Activated CD4-positive, alpha-beta memory T cell treated with anti-CD3 and anti-CD28 coated beads for 36 hours (primary cell): ENCODE results near the gene NOTCH1. TPM values are rescaled to one million over a fixed set of nuclear protein-coding genes. Genes with fewer than 3 reads are reported as not detected.

Source experiments
- CTCF ChIA-PET: fragments of 350-600 bp; sonication (Branson Sonifier 250); formaldehyde crosslinking; loops from one replicate; lab custom pipeline; 2021; ENCODE audit warnings: antibody characterized with exemption, inconsistent platforms; lab: Charles Lee
- POLR2A ChIA-PET: fragments of 350-600 bp; sonication (Branson Sonifier 250); formaldehyde crosslinking; loops from one replicate; lab custom pipeline; 2021; ENCODE audit warnings: antibody characterized with exemption; lab: Charles Lee
- DNase-seq: peaks from one replicate; pipeline ENCODE4 v3.0.0-alpha.2; 2020
- H3K27ac Mint-ChIP-seq: one replicate; pipeline ENCODE4 v1.8.0; 2021; ENCODE audit warnings: mixed read lengths
- H3K27me3 Mint-ChIP-seq: one replicate; pipeline ENCODE4 v1.8.0; 2021; ENCODE audit warnings: mixed read lengths
- H3K36me3 Mint-ChIP-seq: one replicate; pipeline ENCODE4 v1.8.0; 2021; ENCODE audit warnings: mixed read lengths
- H3K4me1 Mint-ChIP-seq: one replicate; pipeline ENCODE4 v1.8.0; 2021; ENCODE audit warnings: low read depth, mixed read lengths
- H3K4me3 Mint-ChIP-seq: one replicate; pipeline ENCODE4 v1.8.0; 2021; ENCODE audit warnings: mild to moderate bottlenecking, mixed read lengths
- H3K9me3 Mint-ChIP-seq: one replicate; pipeline ENCODE4 v1.8.0; 2021; ENCODE audit warnings: mixed read lengths
- intact Hi-C: fragments of 100-400 bp; cut with micrococcal nuclease; formaldehyde crosslinking; loops from one replicate; pipeline ENCODE4 v1.15.1; 2023
- total RNA-seq, 2 experiments: library from RNA; stranded (reverse); gene quantifications; one replicate each; pipeline ENCODE4 v1.2.3, GENCODE V29; 2021

NOTCH1 gene
- 10 to 100 TPM; 67.0 to 68.3 TPM for total RNA-seq

- ChIA-PET POLR2A (interaction anchor here (0.6 to 1.2 kb wide), 2 partner anchors 13 to 101 kb away, joined by 3 to 10 read pairs; no protein-coding TSS in a partner anchor), CTCF (interaction anchor here (1.0 kb wide), 1 partner anchor 58 kb away, joined by 4 read pairs; no protein-coding TSS in a partner anchor)
- peak; percentile 93 for DNase-seq
- H3K4me3 Mint-ChIP-seq: peak within 1 kb of the TSS; percentile 96
- no peaks in the 10 kb centered on the region for H3K27me3 Mint-ChIP-seq
- H3K9me3 Mint-ChIP-seq: no peaks in the 10 kb centered on the region
- peaks cover 15% of the 10 kb centered on the region for H3K36me3 Mint-ChIP-seq
- intact Hi-C loops: loop anchor here (1.0 to 10.0 kb wide), 6 partner anchors 13 to 526 kb away; partner anchors contain the start of genes QSOX2, SAPCD2, SEC16A and TMEM141
- peak within 1 kb of the TSS; percentile 94 for H3K27ac Mint-ChIP-seq
- peaks cover 45% of the 10 kb centered on the region for H3K4me1 Mint-ChIP-seq
Measured at GRCh38 chr9:136545965-136546696, at the start of gene NOTCH1. NOTCH1 (minus strand) TSS chr9:136546048; CDS start chr9:136545786, 262 bp downstream.

GRCh38 chr9:136594492-136594891 is 48.6 kb upstream of the NOTCH1 start:
- Mint-ChIP-seq H3K27ac (no peak overlapping the region), H3K4me3 (no peak overlapping the region), H3K9me3 (no peaks in the 10 kb centered on the region), H3K36me3 (no peaks in the 10 kb centered on the region), H3K27me3 (peaks cover 3% of the 10 kb centered on the region), H3K4me1 (no peaks in the 10 kb centered on the region)
- intact Hi-C loops: no loop called here
- POLR2A ChIA-PET: no interaction called here
- CTCF ChIA-PET: no interaction called here
- DNase-seq: no peak

- no peak for DNase-seq
- no peak overlapping the region for H3K27ac Mint-ChIP-seq
- H3K9me3 Mint-ChIP-seq: no peaks in the 10 kb centered on the region
- no peaks in the 10 kb centered on the region for H3K36me3 Mint-ChIP-seq
- ChIA-PET POLR2A (no interaction called here), CTCF (no interaction called here)
- H3K4me3 Mint-ChIP-seq: no peak overlapping the region
- intact Hi-C loops: no loop called here
- peaks cover 7% of the 10 kb centered on the region for H3K4me1 Mint-ChIP-seq
- peaks cover 3% of the 10 kb centered on the region for H3K27me3 Mint-ChIP-seq
Measured at GRCh38 chr9:136593581-136593980, 47.7 kb upstream of the NOTCH1 start.

GRCh38 chr9:136592666-136593065 is 46.8 kb upstream of the NOTCH1 start:
- no peak for DNase-seq
- peaks cover 3% of the 10 kb centered on the region for H3K27me3 Mint-ChIP-seq
- ChIA-PET POLR2A (interaction anchor here (0.6 kb wide), 1 partner anchor 109 kb away, joined by 3 read pairs; no protein-coding TSS in a partner anchor), CTCF (no interaction called here)
- H3K4me1 Mint-ChIP-seq: peaks cover 13% of the 10 kb centered on the region
- no peaks in the 10 kb centered on the region for H3K9me3 Mint-ChIP-seq
- intact Hi-C loops: no loop called here
- H3K27ac Mint-ChIP-seq: no peak overlapping the region
- no peak overlapping the region for H3K4me3 Mint-ChIP-seq
- no peaks in the 10 kb centered on the region for H3K36me3 Mint-ChIP-seq

- Mint-ChIP-seq H3K9me3 (no peaks in the 10 kb centered on the region), H3K36me3 (no peaks in the 10 kb centered on the region), H3K4me3 (no peak overlapping the region), H3K4me1 (peaks cover 13% of the 10 kb centered on the region), H3K27me3 (peaks cover 2% of the 10 kb centered on the region), H3K27ac (no peak overlapping the region)
- intact Hi-C loops: no loop called here
- ChIA-PET POLR2A (no interaction called here), CTCF (no interaction called here)
- DNase-seq: no peak
Measured at GRCh38 chr9:136590821-136591752, 45.2 kb upstream of the NOTCH1 start.

GRCh38 chr9:136589766-136590763 is 44.2 kb upstream of the NOTCH1 start:
- DNase-seq: no peak
- ChIA-PET POLR2A (no interaction called here), CTCF (interaction anchor here (1.5 kb wide), 1 partner anchor 106 kb away, joined by 3 read pairs; no protein-coding TSS in a partner anchor)
- no peaks in the 10 kb centered on the region for H3K9me3 Mint-ChIP-seq
- no peak overlapping the region for H3K27ac Mint-ChIP-seq
- no peaks in the 10 kb centered on the region for H3K36me3 Mint-ChIP-seq
- H3K4me1 Mint-ChIP-seq: peaks cover 13% of the 10 kb centered on the region
- H3K27me3 Mint-ChIP-seq: peaks cover 2% of the 10 kb centered on the region
- H3K4me3 Mint-ChIP-seq: no peak overlapping the region
- intact Hi-C loops: no loop called here

- intact Hi-C loops: no loop called here
- H3K27ac Mint-ChIP-seq: no peak overlapping the region
- H3K4me3 Mint-ChIP-seq: no peak overlapping the region
Measured at GRCh38 chr9:136588663-136589464, 43.0 kb upstream of the NOTCH1 start.

GRCh38 chr9:136587944-136588662 is 42.3 kb upstream of the NOTCH1 start:
- no peaks in the 10 kb centered on the region for H3K36me3 Mint-ChIP-seq
- POLR2A ChIA-PET: no interaction called here

More at GRCh38 chr9:136588663-136589464, 43.0 kb upstream of the NOTCH1 start:
- ChIA-PET CTCF (interaction anchor here (1.5 kb wide), 1 partner anchor 105 kb away, joined by 3 read pairs; no protein-coding TSS in a partner anchor), POLR2A (no interaction called here)
- no peaks in the 10 kb centered on the region for H3K9me3 Mint-ChIP-seq
- no peak for DNase-seq
- peaks cover 2% of the 10 kb centered on the region for H3K27me3 Mint-ChIP-seq
- H3K4me1 Mint-ChIP-seq: peaks cover 13% of the 10 kb centered on the region
- H3K36me3 Mint-ChIP-seq: no peaks in the 10 kb centered on the region

GRCh38 chr9:136587145-136587943 is 41.5 kb upstream of the NOTCH1 start:
- intact Hi-C loops: no loop called here
- Mint-ChIP-seq H3K4me3 (no peak overlapping the region), H3K9me3 (no peaks in the 10 kb centered on the region), H3K27me3 (peaks cover 2% of the 10 kb centered on the region), H3K27ac (no peak overlapping the region), H3K4me1 (peaks cover 13% of the 10 kb centered on the region), H3K36me3 (no peaks in the 10 kb centered on the region)
- ChIA-PET POLR2A (no interaction called here), CTCF (no interaction called here)
- DNase-seq: no peak

More at GRCh38 chr9:136587944-136588662, 42.3 kb upstream of the NOTCH1 start:
- CTCF ChIA-PET: no interaction called here
- Mint-ChIP-seq H3K27me3 (peaks cover 2% of the 10 kb centered on the region), H3K9me3 (no peaks in the 10 kb centered on the region), H3K4me1 (peaks cover 13% of the 10 kb centered on the region), H3K27ac (no peak overlapping the region), H3K4me3 (no peak overlapping the region)
- intact Hi-C loops: no loop called here
- DNase-seq: no peak
